HL-60/S4 treated with phorbol 12-myristate 13-acetate at 8.2 ng/mL for 4 days and 3 days (cell line): ENCODE measurements around the gene SMAD6.

Experiments used
- in situ Hi-C: fragments of 300-500 bp; cut with MboI; formaldehyde crosslinking; loops from 2 replicates; pipeline ENCODE4 v1.15.0; 2022; ENCODE audit warnings: low sequenced_read_pairs

The SMAD6 gene

DNA sequence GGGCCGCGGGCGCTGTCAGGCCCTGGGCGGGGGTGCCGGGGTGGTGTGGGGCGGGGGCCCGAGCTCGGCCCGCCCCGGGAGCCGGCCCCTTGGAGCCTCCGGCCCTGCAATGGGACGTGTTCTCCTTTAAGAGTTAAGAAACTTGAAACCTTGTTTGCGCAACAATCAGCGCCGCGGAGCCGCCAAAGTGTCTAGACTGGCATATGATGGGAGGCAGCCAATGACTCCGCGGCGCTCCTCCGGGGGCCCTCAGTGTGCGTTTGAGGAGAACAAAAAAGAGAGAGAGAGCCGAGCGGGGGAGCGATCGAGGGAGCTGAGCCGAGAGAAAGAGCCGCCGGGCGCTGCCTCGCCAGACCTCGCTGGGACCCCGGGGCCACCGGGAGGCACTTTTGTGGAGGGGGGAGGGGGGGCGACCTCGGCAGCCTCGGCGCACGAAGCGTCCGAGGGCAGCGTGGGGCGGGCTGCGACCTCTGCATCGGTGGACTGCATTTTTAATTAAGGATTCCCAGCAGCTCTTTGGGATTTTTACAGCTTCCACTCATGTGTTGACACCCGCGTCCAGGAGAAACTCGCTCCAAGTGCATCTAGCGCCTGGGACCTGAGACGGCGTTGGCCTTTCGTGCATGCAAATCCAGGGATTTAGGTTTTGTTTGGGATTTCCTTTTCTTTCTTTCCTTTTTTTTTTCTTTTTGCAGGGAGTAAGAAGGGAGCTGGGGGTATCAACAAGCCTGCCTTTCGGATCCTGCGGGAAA is at the start of gene SMAD6:
SMAD6 (plus strand) TSS at position 202 of the 752 bp plus-strand sequence. CDS start 1,023 bp downstream, outside the sequence.
- in situ Hi-C loops = no loop called here

DNA sequence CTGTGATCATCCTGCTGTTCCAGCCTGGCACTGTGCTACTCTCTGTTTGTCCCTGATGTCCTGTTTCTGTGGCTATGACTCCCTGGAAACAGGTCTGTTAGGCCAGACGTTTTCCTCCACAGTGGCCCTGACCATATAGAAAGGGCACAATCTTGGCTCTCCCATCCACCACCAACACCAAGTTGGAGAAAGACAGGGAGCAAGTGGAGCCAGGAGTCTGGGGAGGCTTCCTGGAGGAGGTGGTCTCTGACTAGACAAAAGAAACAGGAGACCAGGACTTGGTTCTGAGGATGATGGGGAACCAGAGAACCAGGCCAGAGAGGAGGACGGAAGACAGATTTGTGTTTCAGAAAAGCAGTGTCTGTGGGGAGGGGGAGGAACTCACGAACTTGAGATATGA is 49.2 kb upstream of the SMAD6 start:
- in situ Hi-C loops = no loop called here

DNA sequence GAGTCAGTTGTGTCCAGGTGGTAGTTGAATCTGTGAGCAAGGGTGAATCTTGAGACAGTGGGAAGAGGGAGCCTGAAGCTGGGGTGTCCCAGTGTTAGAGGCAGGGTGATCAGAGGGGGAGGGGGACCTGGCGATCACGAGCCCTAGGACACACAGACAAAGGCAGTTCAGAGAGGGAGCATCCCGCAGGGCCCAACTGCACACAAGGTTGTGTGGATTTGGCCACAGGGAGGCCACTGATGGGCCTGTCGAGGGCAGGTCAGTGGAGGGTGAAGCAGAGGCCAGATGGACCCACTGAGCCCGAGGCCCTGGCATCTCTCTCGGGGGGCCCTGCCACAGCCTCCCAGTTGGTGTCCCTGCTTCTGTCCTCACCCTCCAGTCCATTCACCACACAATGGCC is 48.6 kb upstream of the SMAD6 start:
- in situ Hi-C loops = no loop called here

DNA sequence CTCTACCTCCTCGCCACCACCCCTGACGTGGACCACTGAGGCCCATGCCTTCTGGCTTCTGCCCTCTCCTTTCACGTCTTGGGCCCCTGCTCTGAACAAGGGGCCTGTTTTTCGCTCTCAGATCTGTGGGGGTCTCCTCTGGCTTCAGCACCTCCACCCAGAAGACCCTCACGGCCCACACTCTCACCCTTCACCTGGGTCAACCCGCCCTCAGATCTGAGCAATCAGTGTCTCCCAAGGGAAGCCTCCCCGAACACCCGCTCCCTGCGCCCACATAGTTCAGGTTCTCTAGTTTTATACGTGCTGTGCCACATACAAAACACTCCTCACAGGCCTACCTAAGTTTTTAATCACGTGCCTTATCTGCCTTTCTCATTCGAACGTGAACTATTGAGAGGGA is 48.2 kb upstream of the SMAD6 start:
- in situ Hi-C loops = no loop called here

DNA sequence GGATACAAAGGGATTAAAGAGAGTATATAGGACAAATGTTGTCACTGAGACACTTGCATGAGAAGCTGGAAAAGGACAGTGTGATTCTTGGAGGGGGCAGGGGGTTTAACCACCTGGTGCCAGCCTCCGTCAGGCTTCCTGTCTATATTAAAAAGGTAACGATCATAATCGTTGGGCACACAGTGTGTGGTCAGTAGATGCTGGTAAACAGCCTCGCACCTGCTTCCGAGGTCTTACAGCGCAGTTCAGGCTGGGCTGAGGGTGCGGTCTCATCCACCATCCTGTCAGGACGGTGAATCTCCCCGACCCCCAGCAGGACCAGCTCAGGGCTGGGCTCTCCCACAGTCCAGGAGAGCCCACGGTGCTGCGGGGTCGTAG is 47.7 kb upstream of the SMAD6 start:
- in situ Hi-C loops = no loop called here

DNA sequence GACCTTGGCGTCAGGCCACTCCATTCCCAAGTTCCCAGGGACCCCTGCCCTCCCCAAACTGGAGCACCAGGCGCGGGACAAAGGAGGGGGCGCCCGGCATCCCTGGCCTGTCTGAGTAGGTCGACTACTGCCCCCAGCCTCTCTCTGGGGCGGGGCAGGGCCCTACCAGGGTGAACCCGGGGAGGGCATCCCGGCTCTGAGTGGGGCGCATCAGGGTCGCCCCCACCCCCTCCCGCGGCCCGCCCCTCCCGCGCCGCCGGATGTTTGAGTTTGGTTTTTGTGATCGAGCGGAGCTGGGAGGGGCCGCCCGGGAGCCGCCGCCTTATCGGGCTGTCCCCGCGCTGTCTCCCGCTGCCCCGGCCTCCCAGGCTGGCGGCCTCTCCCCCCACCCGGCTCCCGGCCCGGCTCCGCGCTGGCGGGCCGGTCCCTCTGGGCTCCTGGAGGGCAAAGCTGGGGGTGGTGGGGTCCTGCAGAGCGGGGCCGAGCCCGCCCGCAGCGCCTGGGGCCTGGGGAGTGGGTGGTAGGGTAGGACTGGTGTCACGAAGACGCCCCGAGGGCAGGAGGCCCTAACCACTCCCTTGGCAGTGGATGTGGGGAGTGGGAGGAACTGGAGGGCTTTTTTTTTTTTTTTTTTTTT is 47.2 kb upstream of the SMAD6 start:
- in situ Hi-C loops = no loop called here

DNA sequence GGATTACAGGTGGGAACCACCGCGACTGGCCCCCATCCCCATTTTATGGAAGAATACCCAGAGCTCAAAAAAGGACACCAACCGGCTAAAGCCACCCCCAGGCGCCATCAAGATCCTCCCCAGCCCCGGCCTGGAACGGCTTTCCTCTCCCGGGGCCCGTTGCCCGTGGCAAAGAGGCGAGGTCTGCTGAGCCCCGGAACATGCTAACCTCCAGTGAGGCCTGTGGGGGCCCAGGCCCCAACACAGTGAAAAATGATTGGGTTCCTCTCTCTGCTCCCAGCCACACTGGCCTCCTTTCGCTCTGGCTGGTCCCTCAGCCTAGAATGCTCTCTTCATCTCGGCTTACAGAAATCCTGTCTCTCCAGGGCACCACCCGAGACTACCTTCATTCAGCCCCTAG is 46.5 kb upstream of the SMAD6 start:
- in situ Hi-C loops = no loop called here

DNA sequence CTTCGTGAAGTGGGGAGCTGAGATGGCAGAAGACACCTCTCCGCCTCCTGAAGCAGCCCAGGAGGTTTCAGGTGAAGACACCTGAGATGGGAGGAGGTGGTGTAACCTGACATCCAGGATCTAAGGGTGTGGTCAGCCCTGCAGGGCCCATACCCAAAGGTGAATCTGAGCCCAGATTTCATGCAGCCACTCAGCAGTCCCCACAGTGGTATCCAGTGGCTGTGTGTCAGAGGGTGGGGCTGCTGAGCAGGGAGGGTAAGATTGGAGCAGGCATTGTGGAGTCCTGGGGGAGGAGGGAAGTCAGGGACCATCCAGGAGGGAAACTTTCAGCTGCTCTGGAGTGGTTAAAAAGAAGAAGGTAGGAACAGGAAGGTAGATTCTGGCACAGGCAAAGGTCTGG is 46.0 kb upstream of the SMAD6 start:
- in situ Hi-C loops = no loop called here

DNA sequence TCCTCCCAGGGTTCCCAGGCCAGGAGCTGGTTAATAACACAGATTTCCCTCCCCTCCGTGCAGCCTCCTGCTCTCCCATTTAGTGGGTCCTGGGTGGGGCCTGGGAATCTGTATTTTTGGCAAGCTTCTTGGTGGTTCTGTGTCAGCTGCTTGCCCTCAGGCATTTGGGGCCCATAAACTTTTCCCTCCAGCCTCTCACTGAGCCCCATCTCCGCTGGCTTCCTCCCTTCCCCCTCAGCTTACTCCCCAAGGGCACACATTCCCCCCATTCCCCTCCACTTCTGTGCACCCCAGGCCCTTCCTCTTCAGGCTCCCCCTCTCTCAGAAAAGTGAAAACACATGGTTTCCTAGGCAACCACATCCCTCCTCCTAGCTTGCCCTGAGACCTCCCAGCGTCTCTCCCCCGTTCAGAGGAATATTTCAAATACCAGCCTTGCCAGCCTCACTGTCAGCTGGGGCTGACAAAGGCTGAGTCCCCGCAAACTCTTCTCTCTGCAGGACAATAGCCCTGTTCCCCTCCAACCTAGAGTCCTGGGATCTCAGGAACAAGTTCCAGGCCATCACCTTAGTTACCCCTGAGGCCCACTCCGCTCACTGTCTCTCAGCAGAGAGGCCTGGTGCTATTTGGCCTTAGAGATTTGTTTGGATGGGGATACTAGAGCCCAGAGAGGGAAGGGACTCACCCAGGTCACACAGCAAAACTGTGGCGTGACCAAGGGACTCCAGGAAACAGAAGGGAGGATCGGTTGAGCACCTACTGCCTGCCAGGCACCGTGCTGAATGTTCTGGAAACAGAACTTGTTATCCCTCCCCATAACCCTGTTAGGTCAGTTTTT is 44.6 kb upstream of the SMAD6 start:
- in situ Hi-C loops = no loop called here

DNA sequence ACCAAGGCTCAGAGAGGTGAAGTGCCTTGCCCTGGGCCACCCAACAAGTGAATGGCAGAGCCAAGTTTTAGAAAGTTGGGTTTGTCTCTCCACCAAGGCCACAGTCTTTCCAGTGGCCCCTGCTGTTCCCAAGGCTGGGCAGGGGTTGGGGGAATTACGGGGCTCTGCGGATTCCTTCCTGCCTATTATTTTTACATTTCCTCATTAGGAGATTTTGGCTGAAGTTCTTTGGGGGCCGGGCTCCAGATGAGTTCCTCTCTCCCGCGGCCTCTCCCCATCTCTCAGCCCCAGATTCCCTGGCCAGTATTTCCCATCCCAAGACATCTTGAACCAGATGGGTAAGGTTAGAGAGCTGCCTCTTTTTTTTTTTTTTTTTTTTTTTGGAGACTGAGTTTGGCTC is 44.0 kb upstream of the SMAD6 start:
- in situ Hi-C loops = no loop called here

DNA sequence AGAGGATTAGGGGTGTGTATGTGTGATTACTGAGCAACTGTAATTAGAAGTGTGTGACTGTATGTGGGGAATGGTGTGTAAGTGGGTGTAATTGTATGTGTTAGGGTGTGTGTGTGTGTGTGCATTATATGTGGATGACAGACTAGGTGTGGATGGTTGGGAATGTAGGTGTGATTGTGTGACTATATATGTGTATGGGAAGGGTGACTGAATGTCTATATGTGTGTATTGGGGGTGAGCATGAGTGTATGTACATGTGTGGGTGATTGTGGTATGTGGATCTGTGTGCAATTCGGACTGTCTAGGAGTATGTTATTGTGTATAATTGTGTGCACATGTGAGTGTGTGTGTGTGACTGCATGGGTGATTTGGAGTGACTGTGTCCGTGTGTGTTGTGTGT is 43.2 kb upstream of the SMAD6 start:
- in situ Hi-C loops = no loop called here

DNA sequence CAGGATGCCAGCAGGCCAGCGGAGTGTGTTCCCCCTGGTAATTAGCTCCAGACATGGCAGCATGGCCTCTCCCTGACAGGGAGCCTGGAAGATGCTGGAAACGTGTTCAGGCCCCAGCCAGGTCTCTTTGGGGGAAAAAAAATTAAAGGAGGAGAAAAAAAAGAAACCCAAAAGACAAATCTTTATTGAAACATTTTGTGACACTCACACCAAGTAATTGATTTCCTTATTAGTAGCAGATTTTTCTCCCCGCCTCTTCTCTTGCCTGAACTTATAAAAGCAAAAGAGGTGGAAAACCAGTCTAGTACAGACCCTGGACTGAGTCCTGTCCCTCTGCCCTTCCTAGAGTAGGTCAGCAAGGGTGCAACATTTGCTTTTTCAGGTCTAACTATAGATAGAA is 42.7 kb upstream of the SMAD6 start:
- in situ Hi-C loops = no loop called here

DNA sequence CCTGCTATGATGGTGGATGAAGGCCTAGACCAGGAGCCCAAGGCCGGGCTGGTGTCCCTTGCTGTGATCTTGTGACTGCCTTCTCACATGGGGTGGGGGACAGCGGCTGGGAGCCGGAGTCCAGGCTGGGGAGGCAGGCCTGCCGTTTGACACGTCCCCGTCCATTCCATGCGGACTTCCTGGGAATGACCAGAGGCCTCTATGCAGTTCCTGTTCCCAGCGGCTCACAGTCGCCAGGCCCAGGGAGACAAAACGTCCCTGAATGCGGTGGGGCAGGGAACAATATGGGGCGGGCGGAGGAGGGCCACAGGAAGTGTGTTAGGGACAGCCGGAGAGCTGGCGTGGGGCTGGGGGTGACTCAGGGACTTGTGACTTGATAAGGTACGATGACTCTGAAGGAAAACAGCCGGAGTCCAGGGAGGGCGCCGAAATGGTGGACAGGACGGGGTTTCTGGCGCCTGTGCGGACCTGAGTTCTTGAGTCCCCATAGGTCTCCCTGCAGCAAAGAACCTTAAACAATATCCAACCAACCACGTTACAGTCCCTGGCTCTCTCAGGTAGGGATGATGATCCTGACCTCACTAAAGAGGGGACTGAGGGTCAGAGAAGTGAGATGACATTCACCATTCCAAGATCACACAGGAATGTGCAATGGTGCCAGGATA is 40.5 kb upstream of the SMAD6 start:
- in situ Hi-C loops = no loop called here

DNA sequence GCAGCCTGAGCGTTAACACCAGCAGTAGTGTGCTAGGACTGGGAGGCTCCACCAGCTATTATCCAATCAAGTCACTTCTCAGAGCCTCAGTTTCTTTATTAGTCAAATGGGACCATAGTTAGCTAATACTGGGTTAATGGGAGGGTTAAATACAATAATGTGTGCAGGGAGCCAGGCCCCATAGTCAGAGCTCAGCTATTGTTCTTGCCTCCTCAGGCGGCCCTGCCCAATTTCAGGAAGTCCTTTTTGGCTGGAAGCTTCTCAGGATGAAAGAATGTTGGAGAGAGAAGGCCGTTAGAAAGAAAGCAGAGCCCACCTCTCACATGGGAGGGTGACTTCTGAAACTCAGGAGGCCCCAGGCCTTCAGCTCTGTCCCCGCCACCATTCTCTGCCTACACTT is 39.5 kb upstream of the SMAD6 start:
- in situ Hi-C loops = no loop called here

DNA sequence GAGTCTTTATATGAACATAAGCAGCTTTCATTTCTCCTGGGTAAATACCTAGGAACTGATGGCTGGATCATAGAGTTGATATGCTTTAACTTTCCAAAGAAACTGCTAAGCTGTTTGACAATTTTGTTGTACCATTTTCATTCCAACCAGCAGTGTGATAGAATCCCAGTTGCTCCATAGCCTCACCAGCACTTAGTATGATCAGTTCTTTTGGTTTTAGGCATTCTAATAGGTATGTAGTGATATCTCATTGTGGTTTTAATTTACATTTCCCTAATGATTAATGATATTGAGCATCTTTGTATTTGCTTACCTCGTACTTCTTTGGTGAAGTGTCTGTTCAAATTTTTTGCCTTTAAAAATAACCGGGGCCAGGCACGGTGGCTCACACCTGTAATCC is 38.4 kb upstream of the SMAD6 start:
- in situ Hi-C loops = no loop called here

DNA sequence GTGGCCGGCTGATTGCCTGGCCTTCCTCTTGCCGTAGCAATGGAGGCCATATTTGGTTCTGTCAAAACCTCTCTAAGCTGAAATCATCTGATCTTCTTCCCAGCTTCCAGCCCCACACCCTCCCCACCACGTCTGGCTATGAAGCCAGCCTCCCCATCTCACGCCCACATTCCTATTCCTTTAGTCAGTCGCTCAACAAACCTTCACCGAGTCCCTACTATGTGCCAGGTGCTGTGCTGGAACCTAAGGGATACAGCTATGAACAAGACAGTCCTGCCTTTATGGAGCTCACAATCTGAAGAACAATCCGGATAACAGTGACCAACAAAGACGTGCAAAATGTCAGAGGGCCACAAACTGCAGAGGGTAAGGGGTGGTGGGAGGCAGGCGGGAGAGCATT is 31.9 kb upstream of the SMAD6 start:
- in situ Hi-C loops = no loop called here

DNA sequence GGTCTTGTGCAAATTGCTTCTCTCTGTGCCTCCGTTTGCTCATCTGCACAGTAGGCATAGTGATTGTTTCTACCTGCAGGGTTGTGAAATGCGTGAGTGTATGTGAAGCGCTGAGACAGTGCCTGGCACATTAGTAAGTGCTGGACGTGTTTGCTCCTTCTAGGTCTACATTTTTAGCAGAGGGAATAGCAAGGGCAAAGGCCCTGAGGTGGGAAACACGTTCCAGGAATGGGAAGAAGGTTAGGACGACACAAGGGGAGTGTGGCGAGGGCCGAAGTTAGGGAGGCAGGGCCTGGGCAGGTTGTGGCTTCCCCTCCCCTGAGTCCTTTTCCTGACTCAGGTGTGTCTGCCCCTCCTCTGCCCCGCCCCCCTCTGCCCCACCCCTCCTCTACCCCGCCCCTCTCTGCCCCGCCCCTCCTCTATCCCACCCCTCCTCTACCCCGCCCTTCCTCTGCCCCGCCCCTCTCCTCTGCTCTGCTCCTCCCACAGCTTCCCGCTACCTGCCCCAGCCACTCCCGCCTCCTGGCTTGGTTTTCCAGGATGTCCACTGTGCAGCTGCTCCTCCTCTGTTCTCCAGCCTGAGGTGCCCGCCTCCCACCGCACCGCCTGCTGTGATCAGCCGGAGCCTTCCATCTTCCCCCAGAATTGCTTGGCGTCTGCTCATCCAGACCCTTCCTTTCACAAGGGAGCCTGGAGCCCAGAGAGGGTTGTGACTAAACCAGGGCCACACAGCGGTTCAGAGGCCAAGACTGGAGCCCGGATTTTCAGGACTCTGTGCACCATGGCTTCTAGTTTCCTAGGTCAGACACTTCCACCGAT is 31.1 kb upstream of the SMAD6 start:
- in situ Hi-C loops = no loop called here

DNA sequence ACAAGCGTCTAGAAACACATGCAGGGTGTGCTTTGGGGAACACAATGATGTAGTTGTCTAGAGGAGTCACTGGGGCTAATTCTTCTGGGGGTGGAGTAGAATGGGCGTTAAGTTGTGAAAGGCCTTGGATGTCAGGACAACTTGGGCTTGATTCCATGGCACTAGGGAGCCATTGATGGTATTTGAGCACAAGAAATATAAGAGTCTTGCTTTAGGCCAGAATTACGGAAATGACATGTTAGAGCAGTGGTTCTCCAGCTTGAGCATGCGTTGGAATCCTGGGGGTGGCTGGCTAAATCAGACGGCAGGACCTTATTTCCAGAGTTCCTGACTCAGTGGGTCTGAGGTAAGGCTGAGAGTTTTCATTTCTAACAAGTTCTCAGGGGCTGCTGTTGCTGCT is 29.2 kb upstream of the SMAD6 start:
- in situ Hi-C loops = no loop called here

DNA sequence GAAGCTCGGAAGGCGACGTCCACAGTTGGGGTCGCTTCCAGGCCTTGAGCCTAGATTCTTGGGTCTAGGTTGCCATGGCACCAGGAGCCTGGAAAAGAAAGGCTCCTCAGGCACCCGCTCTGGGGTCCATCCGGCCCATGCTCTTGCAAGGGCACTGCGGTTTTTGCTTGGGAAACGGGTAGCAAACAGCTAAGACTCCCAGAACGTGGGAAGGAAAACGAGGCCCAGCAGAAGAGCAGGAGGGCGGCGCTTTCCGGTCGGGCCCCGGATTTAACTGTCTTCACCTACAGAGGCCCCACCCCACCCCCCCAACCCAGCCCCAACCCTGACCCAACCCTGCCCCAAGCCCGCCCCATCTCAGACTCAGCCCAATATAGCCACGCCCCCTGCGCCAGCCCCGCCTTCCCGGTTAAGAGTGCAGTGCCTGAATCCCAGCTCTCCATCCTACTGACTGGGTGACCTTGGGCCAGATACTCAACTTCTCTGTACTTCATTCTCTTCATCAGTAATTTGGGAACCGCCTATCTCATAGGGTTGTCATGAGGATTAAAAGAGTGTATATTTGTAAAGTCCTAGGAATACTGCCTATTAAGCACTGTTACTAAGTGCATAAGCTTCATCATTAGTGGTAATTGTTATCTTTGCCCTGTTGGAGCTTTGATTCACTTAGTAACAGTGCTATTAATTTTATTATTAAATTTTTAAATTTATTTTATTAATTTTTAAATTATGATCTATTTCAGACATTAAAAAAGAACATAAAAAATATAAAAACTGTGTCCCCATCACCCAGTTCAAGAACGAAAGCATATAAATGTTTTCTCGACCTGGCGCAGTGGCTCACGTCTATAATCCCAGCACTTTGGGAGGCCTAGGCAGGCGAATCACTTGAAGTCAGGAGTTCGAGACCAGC is 28.4 kb upstream of the SMAD6 start:
- in situ Hi-C loops = no loop called here

DNA sequence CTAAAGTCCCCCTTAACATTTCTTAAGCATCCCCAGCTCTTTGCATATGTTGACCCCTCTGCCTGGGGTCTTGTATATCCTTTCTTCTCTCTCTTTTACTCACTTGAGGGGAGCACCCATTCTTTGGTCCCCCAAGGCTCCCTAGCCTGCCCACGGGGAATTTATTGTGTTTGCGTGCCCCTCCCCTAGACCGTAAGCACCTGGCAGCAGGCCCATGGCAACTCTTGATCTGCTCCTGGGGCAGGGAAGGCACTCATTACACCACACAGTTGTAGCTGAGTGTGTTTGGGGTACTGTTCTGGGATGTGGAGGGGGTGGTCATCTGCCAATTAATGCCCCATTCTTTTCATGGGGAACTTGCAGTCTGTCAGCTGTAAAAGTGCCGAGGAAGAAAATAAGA is 27.3 kb upstream of the SMAD6 start:
- in situ Hi-C loops = no loop called here
